BE2C (cell line): ENCODE data around the gene LUZP2.

ENCODE experiments used
- DNase-seq: peaks from one replicate; pipeline ENCODE4 v3.0.0-alpha.2; 2020
- H3K27me3 ChIP-seq: fragments of 250-450 bp; sonication (Bioruptor Pico); 2 replicates; pipeline ENCODE4 v1.5.1; 2020; ENCODE audit warnings: mild to moderate bottlenecking
- H3K36me3 ChIP-seq: fragments of 250-450 bp; sonication (Bioruptor Pico); 2 replicates; pipeline ENCODE4 v1.5.1; 2020; ENCODE audit warnings: mild to moderate bottlenecking
- H3K4me1 ChIP-seq: fragments of 250-450 bp; sonication (Bioruptor Pico); 2 replicates; pipeline ENCODE4 v1.5.1; 2020
- H3K4me3 ChIP-seq: 2 replicates; pipeline ENCODE4 v1.5.1; 2011; ENCODE audit warnings: low read depth, low read length
- H3K9me3 ChIP-seq: fragments of 250-450 bp; sonication (Bioruptor Pico); 2 replicates; pipeline ENCODE4 v1.5.1; 2020
- TF ChIP-seq, protein P1 (sequence below): IDR thresholded peaks from 2 replicates; pipeline ENCODE4 v1.5.1; 2012; ENCODE audit warnings: mild to moderate bottlenecking, low read depth, low read length

LUZP2 gene

DNA sequence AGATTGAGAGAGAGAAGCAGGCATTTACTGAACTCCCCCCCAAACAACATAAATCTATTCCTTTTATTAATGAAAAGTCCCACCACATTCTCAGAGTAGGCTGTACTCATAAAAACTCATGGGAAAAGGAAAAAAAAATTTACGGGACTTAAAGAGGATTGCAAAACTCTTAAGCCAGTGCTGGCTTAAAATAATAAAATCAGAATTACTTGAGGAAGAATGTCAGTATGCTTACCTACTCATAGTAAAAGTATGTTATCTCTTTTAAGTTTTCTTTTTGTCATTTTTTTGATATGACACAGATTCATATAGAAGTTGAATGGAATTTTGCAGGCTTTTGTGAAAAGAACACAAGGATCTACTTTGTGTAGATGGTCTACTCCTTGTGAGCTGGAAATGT lies 126.3 kb downstream of the LUZP2 start:
- no peak for DNase-seq

DNA sequence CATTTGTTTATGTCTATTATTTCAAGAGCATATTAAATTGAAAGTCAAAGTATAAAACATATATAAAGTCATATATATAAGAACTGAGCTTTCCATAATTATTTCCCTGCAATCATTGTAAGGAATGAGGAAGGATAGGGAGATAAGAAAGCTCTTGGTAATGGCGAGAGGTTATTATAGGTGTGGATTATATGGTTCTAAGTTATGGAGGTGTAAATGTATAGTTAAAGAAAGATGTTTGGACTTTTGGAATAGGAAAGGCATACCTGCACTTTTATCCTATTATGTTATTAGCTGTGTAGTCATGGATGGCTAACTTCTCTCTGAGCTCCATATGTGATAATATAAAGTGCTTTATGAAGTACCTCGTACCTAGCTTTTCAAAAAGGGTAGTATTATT lies 127.6 kb downstream of the LUZP2 start:
- no peaks in the 10 kb centered on the region for H3K27me3 ChIP-seq
- no peaks in the 10 kb centered on the region for H3K9me3 ChIP-seq
- TF ChIP-seq, protein P1, sequence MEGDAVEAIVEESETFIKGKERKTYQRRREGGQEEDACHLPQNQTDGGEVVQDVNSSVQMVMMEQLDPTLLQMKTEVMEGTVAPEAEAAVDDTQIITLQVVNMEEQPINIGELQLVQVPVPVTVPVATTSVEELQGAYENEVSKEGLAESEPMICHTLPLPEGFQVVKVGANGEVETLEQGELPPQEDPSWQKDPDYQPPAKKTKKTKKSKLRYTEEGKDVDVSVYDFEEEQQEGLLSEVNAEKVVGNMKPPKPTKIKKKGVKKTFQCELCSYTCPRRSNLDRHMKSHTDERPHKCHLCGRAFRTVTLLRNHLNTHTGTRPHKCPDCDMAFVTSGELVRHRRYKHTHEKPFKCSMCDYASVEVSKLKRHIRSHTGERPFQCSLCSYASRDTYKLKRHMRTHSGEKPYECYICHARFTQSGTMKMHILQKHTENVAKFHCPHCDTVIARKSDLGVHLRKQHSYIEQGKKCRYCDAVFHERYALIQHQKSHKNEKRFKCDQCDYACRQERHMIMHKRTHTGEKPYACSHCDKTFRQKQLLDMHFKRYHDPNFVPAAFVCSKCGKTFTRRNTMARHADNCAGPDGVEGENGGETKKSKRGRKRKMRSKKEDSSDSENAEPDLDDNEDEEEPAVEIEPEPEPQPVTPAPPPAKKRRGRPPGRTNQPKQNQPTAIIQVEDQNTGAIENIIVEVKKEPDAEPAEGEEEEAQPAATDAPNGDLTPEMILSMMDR: no peak
- no peaks in the 10 kb centered on the region for H3K36me3 ChIP-seq
- H3K4me3 ChIP-seq: no peak overlapping the region
- no peak for DNase-seq
- H3K4me1 ChIP-seq: no peaks in the 10 kb centered on the region

More for the DNA sequence above, 126.3 kb downstream of the LUZP2 start:
- Histone ChIP-seq H3K36me3 (no peaks in the 10 kb centered on the region), H3K27me3 (no peaks in the 10 kb centered on the region), H3K4me3 (no peak overlapping the region), H3K4me1 (no peaks in the 10 kb centered on the region), H3K9me3 (no peaks in the 10 kb centered on the region)
- TF ChIP-seq, protein P1: no peak

DNA sequence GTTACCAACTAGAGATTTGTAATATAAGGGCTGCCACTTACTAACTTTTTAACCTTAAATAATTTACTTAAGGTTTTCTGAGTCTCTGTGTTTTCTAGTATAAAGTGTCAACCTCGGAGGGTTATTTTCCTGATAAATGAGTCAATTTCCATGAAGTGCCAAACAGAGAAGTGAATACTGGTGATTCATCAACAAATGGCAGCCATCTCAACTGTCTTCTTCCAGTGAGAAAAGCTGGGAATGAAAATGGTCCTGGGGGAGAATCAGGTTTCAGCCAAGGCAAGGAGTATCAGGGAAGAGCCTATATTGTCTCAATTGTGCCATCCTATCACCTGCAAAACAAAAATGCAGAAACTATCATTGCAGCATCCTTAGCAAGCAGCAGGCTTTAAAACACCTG lies 129.1 kb downstream of the LUZP2 start:
- Histone ChIP-seq H3K4me1 (no peaks in the 10 kb centered on the region), H3K4me3 (no peak overlapping the region), H3K36me3 (no peaks in the 10 kb centered on the region), H3K9me3 (no peaks in the 10 kb centered on the region), H3K27me3 (no peaks in the 10 kb centered on the region)
- DNase-seq: no peak
- TF ChIP-seq, protein P1: no peak

- H3K4me1 ChIP-seq: no peaks in the 10 kb centered on the region
- H3K4me3 ChIP-seq: no peak overlapping the region
- TF ChIP-seq, protein P1: no peak
- no peaks in the 10 kb centered on the region for H3K36me3 ChIP-seq
- no peak for DNase-seq
- no peaks in the 10 kb centered on the region for H3K27me3 ChIP-seq
- no peaks in the 10 kb centered on the region for H3K9me3 ChIP-seq
Measured at GRCh38 chr11:24628224-24628776, 131.4 kb downstream of the LUZP2 start.

DNA sequence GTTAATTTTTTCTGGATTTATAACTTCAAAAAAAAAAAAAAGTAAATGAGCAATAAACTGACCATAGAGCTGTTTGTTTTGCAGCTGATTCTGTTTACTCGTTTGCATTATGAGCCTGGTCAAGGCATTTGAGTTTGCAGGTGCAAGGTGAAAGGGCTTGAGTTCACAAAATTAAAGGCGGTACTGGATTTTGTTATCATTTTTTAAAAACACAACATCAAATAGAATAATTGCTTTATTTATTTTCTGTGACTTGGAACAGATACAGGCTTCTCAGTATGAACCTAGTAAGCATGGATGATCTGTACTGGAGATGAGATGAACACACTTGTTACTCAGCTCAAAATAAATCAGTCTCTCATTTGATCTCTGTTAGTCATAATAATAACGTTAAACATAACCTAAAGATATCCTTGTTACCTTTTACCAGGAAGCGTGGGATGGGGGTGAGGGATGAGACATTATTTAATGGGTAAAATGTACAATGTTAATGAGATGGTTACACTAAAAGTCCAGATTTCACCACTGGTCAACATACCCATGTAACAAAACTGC lies 137.8 kb downstream of the LUZP2 start:
- TF ChIP-seq, protein P1: no peak
- DNase-seq: no peak
- H3K4me1 ChIP-seq: no peaks in the 10 kb centered on the region
- H3K36me3 ChIP-seq: no peaks in the 10 kb centered on the region
- H3K4me3 ChIP-seq: no peak overlapping the region
- H3K27me3 ChIP-seq: no peaks in the 10 kb centered on the region
- no peaks in the 10 kb centered on the region for H3K9me3 ChIP-seq

DNA sequence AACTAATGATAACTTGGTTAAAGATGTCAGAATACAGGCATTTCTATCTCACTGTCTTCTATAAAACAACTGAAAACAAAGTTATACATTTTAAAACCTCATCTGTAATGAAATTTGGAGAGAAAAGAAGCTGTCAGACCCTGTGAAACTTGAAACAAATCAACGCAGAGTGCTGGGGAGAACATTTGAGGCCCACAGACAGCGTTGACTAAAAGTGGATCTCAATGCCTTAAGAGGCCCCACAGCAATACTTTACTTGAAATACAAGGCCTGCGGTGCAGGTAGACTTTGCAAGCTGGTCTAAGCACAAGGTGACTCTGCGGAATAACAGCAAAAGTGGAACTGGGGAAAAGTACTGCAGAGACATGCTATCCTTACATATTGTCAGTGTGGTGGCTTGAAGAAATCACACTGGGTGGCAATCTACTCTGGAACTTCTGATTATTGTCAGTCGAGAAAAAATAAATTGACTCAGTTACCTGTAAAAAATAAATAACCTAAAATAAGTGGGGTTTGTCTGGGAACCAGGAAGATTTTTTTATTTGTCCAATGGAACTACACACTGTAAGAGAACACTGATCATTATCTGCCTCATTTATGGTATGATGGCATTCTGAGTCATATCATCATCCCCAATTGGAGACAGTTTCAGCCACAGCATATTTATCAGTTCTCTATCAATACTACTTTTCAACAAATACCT lies 138.9 kb downstream of the LUZP2 start:
- H3K4me1 ChIP-seq: no peaks in the 10 kb centered on the region
- no peak for DNase-seq
- TF ChIP-seq, protein P1: no peak
- H3K4me3 ChIP-seq: no peak overlapping the region
- no peaks in the 10 kb centered on the region for H3K27me3 ChIP-seq
- no peaks in the 10 kb centered on the region for H3K9me3 ChIP-seq
- H3K36me3 ChIP-seq: no peaks in the 10 kb centered on the region
